GM13976 (cell line): ENCODE measurements around the gene TACC2.

Experiments used
- DNase-seq: peaks from one replicate; pipeline ENCODE4 v3.0.0; 2012; ENCODE audit warnings: low spot score
- in situ Hi-C: fragments of 300-500 bp; cut with MboI; formaldehyde crosslinking; loops from one replicate; pipeline ENCODE4 v1.12.0; 2022; ENCODE audit warnings: low sequenced_read_pairs, mixed read lengths, inconsistent platforms; ENCODE audit not compliant: unreplicated experiment
- TF ChIP-seq, protein P1 (sequence below): IDR thresholded peaks from 2 replicates; pipeline ENCODE4 v1.5.1; 2012; ENCODE audit warnings: borderline replicate concordance, mild to moderate bottlenecking; ENCODE audit not compliant: insufficient read depth; ENCODE audit errors: extremely low read depth, missing control alignments, control extremely low read depth

The TACC2 gene

DNA sequence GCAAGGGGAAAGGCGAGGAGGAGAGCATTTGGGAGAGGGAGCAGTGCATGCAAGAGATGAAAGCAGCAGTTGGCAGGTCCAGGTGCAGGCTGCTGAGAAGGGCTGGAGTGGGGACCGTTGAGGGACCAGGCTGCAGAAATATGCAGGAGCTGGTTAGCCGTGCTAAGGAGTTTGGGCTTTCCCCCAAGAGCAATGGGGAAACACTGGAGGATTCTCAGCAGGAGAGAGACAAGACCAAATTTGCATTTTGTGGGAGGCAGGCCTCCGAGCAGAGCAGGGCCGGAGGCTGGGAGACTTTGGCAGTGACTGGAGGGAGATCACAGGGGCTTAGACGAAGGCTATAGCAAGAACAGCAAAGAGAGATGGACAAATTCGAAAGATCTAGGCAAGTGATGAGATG, 293.9 kb downstream of the TACC2 start:
- DNase-seq = no peak
- TF ChIP-seq, protein P1, sequence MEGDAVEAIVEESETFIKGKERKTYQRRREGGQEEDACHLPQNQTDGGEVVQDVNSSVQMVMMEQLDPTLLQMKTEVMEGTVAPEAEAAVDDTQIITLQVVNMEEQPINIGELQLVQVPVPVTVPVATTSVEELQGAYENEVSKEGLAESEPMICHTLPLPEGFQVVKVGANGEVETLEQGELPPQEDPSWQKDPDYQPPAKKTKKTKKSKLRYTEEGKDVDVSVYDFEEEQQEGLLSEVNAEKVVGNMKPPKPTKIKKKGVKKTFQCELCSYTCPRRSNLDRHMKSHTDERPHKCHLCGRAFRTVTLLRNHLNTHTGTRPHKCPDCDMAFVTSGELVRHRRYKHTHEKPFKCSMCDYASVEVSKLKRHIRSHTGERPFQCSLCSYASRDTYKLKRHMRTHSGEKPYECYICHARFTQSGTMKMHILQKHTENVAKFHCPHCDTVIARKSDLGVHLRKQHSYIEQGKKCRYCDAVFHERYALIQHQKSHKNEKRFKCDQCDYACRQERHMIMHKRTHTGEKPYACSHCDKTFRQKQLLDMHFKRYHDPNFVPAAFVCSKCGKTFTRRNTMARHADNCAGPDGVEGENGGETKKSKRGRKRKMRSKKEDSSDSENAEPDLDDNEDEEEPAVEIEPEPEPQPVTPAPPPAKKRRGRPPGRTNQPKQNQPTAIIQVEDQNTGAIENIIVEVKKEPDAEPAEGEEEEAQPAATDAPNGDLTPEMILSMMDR = no peak
- in situ Hi-C loops = loop anchor here (25.0 kb wide), 1 partner anchor 279 kb away; the partner anchor contains the start of gene DMBT1

DNA sequence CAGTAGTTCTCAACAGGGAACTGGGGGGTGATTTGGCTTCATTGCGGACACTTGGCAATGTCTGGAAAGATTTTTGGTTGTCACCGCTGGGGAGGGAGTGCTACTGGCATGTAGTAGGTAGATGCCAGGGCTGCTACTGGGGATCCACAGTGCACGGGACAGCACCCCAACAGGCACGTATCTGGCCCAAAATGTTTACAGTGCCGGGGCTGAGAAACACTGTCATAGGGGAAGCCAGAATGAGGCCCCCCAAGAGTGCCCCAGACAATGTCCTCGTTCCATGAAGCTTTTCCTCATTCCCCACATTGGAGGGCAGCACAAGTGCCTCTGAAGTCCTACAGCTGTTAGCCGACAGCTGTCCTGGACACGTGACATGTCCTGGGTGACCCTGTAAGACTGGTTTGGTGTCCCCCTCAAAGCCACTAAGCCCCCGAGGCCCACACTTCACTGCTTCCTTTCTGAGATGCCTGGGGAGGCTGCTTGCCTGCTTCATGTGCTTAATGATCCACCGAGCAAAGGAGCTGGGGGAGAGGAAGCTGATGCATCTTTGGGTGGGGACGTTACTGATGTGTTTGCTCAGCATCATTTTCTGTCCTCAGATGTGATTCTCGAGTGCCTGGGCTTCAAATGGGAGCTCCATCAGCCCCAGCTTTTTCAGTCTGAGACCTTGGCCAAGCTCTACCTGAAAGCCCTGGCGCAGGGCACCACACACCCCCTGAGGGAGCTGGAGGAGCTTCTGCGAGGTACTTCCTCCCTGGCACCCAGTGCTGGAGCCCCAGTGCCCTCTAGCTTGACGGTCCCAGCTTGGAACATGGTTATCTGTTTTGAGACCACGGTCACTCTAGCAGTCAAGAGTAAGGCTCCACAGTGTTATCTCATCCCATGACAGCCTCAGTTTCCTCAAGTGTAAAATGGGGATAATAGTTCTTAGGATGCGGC, 296.8 kb downstream of the TACC2 start:
- in situ Hi-C loops = loop anchor here (25.0 kb wide), 1 partner anchor 277 kb away; the partner anchor contains the start of gene DMBT1
- no peak for DNase-seq
- TF ChIP-seq, protein P1 = no peak

DNA sequence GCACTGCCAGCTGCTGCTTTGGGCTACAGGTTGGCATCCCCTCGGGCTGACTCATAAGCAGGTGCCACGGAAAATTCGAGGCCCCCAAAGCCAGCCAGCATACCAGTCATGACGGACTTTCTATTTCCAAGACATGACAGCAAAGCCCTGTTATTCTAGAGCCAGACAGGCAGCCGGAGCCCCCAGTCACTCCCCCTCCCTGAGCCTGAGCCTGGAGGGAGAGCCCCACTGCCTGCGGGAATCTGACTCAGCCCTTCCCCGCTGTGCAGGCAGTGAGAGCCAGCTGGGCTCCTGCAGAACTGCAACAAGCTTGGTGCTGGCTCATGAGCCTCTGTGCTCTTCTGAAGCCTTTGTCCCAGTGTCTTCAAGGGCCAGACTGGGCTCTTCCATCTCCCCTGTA, 297.9 kb downstream of the TACC2 start:
- DNase-seq = no peak
- in situ Hi-C loops = loop anchor here (25.0 kb wide), 1 partner anchor 275 kb away; the partner anchor contains the start of gene DMBT1

DNA sequence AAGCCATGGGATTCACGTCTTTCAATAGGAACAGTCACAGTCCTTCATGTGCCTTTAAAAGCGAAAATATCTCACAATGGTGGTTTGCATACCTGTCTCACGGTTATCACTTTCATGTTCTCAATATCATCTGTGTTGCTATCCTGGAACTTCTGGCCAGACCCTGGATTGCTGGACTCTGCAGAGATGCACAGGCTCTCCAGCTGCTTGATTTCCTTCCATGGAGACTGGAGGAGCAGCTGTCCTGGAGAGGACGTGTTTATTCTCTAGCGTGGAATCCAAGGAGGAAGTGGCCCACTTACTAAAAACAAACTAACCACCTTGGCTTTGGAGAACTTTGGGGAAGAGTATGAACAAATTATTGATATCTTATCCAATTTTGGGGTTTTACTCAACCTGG, 298.6 kb downstream of the TACC2 start:
- in situ Hi-C loops = loop anchor here (25.0 kb wide), 1 partner anchor 275 kb away; the partner anchor contains the start of gene DMBT1
- no peak for DNase-seq
- TF ChIP-seq, protein P1 = no peak

More for the DNA sequence above, 297.9 kb downstream of the TACC2 start:
- TF ChIP-seq, protein P1 = no peak

DNA sequence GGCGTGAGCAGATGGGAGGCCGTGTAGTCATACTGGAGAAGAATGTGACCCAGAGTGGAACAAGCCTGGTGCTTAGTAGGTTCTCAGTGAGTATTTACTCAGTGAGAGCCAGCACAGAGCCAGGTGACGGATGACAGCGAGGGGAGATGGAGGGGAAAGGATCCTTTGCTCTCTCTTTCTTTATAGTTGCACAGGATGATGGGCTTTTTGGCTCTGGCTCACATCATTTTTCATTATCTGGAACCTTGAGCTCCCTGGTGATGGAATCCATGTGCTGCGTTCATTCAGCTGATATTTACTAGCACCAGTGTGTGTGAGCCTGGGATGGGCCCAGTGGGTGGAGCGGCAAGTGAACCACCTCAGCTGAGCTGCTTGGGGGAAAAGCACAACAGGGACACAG, 299.3 kb downstream of the TACC2 start:
- TF ChIP-seq, protein P1 = no peak
- no peak for DNase-seq
- in situ Hi-C loops = loop anchor here (25.0 kb wide), 1 partner anchor 274 kb away; the partner anchor contains the start of gene DMBT1

DNA sequence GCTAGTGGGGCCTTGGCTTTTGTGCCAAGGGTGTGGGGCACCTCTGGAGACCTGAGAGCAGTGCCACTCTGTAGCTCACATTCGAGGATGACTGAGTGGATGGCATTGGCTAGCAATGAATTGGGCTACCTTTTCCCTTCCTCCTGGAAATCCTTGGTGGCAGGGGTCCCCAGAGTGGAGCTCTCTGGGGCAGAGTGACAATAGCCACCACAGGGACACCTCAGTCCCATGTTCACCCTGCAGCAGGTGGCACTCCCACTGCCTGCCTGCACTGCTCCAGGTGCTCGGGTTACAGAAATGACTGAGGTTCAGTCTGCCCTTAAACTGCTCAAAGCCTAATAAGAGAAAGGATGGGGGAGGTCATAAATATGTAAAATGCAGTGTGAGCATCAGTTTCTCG, 300.0 kb downstream of the TACC2 start:
- in situ Hi-C loops = loop anchor here (25.0 kb wide), 1 partner anchor 273 kb away; the partner anchor contains the start of gene DMBT1
- TF ChIP-seq, protein P1 = no peak
- DNase-seq = no peak
